GM19043 (cell line): ENCODE measurements around the gene SRSF9.
"Not testable (repeated sequence)": the region's sequence is repeated elsewhere in the genome, so short reads cannot be mapped to it uniquely, and the experiment has no call there.

Experiments
- ATAC-seq: cut with Tn5 transposase; IDR thresholded peaks from one replicate; pipeline ENCODE4 v1.9.1; 2021; ENCODE audit warnings: low read depth; ENCODE audit not compliant: unreplicated experiment

Gene SRSF9, protein sequence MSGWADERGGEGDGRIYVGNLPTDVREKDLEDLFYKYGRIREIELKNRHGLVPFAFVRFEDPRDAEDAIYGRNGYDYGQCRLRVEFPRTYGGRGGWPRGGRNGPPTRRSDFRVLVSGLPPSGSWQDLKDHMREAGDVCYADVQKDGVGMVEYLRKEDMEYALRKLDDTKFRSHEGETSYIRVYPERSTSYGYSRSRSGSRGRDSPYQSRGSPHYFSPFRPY

GRCh38 chr12:120469450-120470149, at the start of gene SRSF9:
Gene SRSF9 (minus strand): TSS chr12:120469748. CDS start chr12:120469609, 139 bp downstream.
- ATAC-seq, result peak; percentile 62

- not testable (repeated sequence) for ATAC-seq
Observed at GRCh38 chr12:120519324-120519723, 49.8 kb upstream of the SRSF9 start.

DNA sequence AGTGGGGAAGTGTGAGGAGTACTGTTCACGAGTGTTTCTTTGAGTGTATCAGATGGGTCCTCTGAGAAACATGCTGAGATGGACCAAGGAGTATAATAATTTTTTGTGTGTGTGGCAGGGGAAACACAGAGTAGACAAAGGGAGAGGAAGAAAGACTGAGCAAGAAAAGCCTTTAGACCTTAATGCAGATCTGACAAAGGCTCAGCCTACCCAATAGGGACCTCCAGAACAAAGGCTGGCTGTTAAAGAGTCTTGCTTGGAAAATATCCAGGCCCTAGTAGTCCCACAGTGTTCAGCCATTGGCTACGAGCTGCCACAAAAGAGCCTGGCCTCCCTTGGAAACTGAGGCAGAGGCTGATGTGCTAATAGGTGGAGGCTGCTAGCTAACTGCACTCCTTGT, 45.9 kb upstream of the SRSF9 start:
- ATAC-seq, result no peak

GRCh38 chr12:120514002-120514401, 44.5 kb upstream of the SRSF9 start:
- ATAC-seq, result no peak

- ATAC-seq, result no peak
Observed at GRCh38 chr12:120508537-120508936, 39.0 kb upstream of the SRSF9 start.

- no peak for ATAC-seq
Observed at GRCh38 chr12:120504587-120504986, 35.0 kb upstream of the SRSF9 start.

DNA sequence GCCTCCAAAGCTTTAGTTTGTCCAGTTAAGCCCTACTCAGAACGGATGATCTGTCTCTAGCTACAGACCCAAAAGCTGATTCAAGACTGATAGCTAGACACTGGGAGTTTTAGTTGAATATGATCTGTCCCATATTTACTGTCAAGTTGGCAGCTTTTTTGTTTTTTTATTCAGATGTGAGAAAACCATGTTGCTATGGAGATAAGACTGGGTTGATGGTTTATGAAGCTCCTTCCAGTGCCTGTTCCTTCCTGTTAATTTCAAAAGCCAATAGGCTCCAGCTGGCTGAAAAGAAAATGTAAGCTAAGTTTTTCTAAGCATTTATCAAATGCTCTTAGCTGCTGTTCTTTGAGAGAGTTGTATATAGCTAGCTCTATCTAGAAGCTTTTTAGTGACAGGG, 31.0 kb upstream of the SRSF9 start:
- ATAC-seq, result no peak

DNA sequence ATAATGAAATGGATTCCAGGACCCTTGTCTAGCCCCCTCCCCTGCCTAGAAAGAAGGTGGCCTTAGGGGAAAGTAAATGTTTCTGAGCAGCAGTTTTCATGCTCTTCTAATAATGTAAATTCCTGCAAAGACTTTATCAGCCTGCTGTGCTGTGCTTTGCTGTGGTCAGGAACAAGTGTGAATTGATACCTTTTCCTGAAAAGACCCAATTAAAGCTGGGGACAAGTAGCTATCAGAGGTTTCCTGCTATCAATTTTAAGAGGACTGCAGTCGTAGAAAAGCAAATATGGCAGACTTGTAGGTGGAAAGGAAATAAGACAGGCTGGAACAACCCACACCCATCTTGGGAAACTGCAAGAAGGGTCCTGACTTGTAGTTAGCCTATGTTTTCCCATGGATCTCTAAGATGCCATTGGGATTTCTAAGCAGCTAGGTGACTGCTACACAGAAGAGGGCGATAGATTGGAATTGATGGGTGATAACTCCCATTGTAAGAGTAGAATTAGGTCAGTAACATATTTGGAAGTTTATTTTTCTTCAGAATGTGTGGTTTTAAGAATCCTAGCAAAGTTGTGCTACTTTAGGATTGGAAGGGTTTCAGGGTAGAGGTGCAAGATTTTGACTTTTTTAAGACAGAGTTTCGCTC, 29.4 kb upstream of the SRSF9 start:
- no peak for ATAC-seq

DNA sequence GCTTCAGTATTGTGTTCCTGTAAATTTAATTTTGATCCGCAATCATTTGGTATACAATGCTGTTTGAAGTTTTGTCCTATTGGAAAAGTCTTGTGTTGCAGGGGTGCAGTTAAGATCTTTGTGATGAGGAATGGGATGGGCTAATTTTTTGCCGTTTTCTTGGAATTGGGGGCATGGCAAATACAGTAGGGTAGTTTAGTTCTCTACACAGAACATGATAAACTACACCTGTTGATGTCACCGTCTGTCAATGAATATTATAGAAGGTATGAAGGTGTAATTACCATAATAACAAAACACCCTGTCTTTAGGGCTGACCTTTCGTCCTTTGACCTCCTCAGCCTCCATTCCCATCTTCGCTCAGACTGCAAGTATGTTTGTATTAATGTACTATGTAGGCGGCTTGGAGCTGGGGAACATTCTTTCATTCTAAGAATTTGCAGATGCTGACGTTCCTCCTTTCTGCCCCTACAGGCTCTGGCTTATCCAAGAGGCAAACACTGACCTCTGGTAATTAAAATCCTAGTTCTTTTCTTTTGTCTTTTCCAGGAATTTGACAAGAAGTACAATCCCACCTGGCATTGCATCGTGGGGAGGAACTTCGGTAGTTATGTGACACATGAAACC, 28.1 kb upstream of the SRSF9 start:
- no peak for ATAC-seq

DNA sequence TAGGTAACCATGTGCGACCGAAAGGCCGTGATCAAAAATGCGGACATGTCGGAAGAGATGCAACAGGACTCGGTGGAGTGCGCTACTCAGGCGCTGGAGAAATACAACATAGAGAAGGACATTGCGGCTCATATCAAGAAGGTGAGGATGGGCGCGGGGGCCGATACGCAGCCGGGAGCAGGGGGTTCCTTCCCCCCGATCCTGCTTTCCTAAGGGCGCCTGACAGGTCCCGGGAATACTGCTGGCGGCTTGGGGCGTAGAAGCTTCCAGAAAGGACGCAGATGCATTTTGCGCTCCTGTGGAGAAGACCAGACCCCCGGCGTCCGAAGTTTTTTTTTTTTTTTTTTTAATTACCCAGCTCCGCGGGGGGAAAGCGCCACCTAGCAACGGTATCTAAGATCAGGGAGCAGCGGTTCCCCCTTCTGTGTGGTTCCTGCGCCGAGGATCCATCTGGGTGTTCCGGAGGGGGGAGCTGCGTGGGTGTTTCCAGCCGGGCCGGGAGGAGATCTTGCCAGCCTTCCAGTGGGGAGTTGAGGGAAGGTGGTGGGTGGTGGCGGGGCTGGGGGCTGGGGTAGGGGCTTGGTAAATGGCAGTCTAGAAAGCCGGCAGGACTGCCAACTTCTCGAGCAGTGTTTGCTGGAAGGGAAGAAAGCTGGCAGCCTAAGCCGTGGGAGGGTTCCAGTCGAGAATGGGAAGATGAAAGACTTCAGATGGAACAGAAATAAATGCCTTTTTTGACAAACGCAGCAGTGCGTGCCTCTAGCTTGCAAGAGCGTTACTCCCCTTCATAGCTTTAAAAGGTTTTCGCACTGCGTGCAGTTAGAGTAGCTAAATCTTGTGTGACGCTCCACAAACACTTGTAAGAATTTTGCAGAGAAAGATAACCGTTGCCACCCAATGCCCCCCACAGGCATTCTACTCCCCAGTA, 27.1 kb upstream of the SRSF9 start:
- no peak for ATAC-seq

DNA sequence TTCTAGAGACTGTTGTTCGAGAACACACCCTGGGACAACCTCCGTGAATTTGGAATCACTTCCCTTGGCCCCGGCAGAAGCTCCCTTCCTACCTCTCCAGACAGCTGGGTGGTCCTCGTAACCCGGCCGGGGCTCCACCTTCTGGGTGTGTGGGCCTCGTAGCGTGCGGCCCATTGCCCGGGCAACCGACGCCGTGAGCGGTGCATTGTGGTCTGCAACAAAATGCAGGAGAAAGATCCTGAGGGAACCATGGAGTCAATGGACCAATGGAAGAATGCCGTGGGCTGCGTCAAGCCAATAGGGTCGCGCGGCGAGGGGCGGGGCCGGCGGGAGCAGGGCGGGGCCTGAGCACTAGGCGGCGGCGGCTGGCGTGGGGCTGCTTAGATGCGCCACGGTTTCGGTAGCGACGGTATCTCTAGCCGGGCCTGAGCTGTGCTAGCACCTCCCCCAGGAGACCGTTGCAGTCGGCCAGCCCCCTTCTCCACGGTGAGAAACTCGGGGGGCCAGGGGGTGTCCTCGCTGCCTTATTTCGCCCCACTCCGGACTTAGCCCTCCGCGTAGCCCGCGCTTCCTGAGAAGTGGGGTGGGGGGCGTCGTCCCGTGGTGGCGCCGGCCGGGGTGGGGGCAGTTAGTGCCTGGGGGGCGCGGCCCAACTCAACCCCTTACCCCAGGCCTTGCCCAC, 26.3 kb upstream of the SRSF9 start, which contains the start of gene DYNLL1:
DYNLL1 (plus strand) TSS at position 383 of the 682 bp plus-strand sequence. CDS start 309 bp downstream, outside the sequence.
- peak; percentile 93 for ATAC-seq

- no peak for ATAC-seq
Observed at GRCh38 chr12:120495186-120495730, 25.7 kb upstream of the SRSF9 start.

DNA sequence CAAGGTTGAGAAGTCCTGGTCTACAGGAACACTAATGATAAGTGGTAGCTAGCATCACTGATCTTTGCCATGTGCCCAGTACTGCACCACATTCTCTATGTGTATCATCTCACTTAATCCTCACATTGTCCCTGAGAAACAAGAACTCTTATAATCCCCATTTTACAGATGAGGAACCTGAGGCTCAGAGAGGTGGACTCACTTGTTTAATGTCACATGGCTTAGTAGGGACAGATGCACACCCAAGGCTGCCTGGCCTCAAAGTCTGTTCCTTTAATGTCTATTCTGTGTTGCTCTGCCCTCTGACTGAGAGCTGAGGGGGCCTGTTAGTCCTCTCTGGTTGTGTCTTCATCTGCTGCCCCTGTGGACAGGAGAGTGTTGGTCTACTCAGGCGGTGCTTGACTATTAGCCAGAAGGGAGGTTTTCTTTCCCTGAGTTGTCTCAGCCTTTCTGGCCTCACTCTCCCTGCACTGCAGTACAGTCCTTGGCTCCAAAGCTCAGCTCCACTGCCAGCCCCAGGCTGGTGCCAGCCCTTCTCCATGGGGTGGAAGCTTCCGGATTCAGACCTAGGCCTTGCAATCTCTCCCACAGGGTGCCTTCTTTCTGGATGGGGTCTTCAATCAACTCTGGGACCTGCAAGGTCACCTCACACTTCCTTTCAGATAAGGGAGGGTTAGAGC, 21.4 kb upstream of the SRSF9 start:
- ATAC-seq, result no peak

DNA sequence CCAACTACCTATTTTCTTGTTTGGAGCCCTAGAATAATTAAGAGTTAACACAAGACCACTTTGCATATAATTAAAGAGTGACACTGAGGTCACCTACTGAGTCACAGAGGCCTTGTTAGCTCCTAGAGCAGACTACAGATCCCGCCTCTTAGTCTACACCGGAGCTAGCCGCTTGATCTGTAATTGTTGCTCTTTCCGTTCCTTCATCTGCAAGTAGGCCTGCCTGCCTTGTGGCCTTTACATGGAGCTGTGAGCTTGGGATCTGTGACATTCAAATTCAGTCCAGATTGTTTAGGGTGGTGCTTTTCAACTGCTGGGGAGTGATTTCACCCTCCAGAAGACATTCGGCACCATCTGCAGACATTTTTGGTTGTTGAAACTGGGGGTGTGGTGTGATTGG, 20.8 kb upstream of the SRSF9 start:
- ATAC-seq, result no peak

- no peak for ATAC-seq
Observed at GRCh38 chr12:120489018-120489417, 19.5 kb upstream of the SRSF9 start.

DNA sequence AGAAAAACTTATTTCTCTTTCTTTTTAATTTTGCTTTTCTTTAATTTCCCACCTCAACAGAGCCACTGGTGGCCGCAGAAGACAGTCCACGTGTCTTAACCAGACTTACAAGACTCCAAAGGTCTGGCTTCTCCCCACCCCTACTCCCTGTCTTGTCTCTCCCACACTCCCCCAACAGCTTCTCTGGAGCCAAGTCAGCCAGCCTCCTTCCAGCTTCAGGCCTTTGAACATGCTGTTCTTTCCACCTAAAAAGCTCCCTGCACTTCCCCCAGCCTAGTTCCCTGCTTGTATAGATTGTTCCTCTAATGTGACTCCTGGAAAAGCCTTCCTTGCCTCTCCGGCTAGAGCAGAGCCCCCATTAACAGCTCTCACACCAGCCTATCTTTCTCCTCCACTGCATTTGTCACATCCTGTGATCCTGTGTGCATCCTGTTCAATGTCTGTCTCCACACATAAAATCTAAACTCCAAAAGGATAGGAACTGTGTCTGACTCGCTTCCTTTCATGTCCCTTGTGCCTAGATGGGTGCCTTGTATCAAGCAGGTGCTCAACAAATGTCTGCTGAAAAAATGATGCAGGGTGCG, 18.6 kb upstream of the SRSF9 start:
- ATAC-seq, result no peak

- not testable (repeated sequence) for ATAC-seq
Observed at GRCh38 chr12:120487552-120487951, 18.0 kb upstream of the SRSF9 start.
